ENCODE results near the gene SCAMP1.
"Not testable (repeated sequence)": the region's sequence is repeated elsewhere in the genome, so short reads cannot be mapped to it uniquely, and the experiment has no call there.

SCAMP1 gene

DNA sequence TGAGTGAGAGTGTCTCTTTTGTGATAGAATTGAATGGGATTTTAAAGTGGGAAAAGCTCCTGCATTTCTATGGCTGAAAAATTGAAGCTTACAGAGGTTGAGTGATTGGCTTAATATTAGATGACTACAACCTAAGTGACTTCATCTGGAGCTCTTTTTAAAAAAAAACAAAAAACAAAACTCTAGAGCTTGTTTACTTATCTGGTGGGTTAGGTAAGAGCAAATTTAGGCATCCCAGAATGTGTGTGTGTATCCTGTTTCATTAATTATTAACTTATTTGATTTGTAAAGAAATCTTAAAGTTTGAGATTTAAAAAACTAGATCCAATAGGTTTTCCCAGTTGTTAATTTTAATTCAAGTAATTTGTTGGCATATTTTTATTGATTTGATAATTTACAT is 60.1 kb downstream of the SCAMP1 start:
- H3K4me3 ChIP-seq: no peak overlapping the region
- H3K9me3 ChIP-seq (ENCODE audit: low read depth, low read length): no peaks in the 10 kb centered on the region
- DNase-seq (ENCODE audit: low read depth, low spot score): no peak
- TF ChIP-seq EZH2 (IDR thresholded peaks at IDR 0.05) (no peak), FOXP2 (optimal IDR thresholded peaks at IDR 0.05; ENCODE audit: control extremely low read depth, extremely low read length, insufficient read depth) (no peak), POLR2AphosphoS5 (IDR thresholded peaks at IDR 0.05; ENCODE audit: borderline replicate concordance, low read depth, low read length) (no peak)
- H3K9ac ChIP-seq (ENCODE audit: insufficient read length): no peak overlapping the region
- H3K36me3 ChIP-seq (ENCODE audit: insufficient read depth, low read length): peaks cover 4% of the 10 kb centered on the region; the same call in 1 of the 2 replicates
- H3K27ac ChIP-seq: no peak overlapping the region

DNA sequence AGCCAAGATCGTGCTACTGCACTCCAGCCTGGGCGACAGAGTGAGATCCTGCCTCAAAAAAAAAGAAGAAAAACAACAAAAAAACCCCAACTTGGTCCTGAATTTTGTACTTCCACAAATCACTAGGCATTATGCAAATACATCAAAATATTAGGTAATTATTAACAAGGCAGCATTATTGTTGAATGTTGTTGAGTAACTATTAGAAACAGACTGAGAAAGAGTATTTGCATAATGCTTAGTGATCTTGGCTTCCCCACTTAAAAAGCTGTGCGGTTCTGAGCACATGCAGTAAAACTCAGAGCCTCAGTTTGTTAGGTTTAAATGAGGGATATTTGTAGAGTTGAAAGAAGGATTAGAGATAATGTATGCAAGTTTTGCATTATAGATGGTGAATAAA is 64.2 kb downstream of the SCAMP1 start:
- H3K9ac ChIP-seq (ENCODE audit: insufficient read length): no peak overlapping the region
- H3K4me3 ChIP-seq: no peak overlapping the region
- DNase-seq (ENCODE audit: low read depth, low spot score): no peak
- peaks cover 11% of the 10 kb centered on the region for H3K36me3 ChIP-seq (ENCODE audit: insufficient read depth, low read length)
- no peaks in the 10 kb centered on the region for H3K9me3 ChIP-seq (ENCODE audit: low read depth, low read length)
- TF ChIP-seq EZH2 (IDR thresholded peaks at IDR 0.05): no peak
- TF ChIP-seq FOXP2 (optimal IDR thresholded peaks at IDR 0.05; ENCODE audit: control extremely low read depth, extremely low read length, insufficient read depth): no peak
- TF ChIP-seq POLR2AphosphoS5 (IDR thresholded peaks at IDR 0.05; ENCODE audit: borderline replicate concordance, low read depth, low read length): no peak
- H3K27ac ChIP-seq: no peak overlapping the region

DNA sequence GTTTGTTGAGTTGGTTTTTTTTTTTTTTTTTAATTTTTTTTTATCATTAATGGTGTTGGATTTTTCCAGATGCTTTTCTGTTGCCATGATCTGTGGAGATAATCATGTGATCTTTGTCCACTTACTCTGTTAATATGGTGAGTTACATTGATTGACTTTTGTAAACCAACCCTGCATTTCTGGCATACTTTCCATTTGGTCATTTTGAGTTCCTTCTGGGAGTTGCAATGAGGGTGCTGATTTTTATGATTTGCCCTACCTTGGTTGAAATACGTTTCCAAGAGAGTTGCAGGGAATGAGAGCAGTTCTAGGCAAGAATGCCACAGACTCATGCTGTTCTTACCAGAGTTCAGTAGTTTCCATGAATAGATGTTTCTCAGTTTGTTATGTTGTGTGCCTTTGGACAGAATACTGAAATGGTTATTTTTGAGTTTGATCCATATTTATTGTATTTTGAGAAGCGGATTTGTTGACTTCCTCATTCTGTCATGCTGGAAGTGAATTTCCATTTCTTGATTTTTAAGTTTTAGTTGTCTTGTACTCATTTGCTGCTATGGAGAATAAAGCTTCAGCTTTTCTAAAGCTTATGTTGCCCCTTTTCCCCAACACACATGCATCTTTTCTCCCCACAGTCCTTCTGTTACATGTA is 69.0 kb downstream of the SCAMP1 start:
- Histone ChIP-seq H3K27ac (no peak overlapping the region), H3K4me3 (no peak overlapping the region), H3K9me3 (ENCODE audit: low read depth, low read length) (peaks cover 2% of the 10 kb centered on the region; the same call in 1 of the 2 replicates), H3K36me3 (ENCODE audit: insufficient read depth, low read length) (peaks cover 17% of the 10 kb centered on the region; the same call in 1 of the 2 replicates), H3K9ac (ENCODE audit: insufficient read length) (no peak overlapping the region)
- TF ChIP-seq FOXP2 (optimal IDR thresholded peaks at IDR 0.05; ENCODE audit: control extremely low read depth, extremely low read length, insufficient read depth) (no peak), EZH2 (IDR thresholded peaks at IDR 0.05) (no peak), POLR2AphosphoS5 (IDR thresholded peaks at IDR 0.05; ENCODE audit: borderline replicate concordance, low read depth, low read length) (no peak)
- DNase-seq (ENCODE audit: low read depth, low spot score): no peak

DNA sequence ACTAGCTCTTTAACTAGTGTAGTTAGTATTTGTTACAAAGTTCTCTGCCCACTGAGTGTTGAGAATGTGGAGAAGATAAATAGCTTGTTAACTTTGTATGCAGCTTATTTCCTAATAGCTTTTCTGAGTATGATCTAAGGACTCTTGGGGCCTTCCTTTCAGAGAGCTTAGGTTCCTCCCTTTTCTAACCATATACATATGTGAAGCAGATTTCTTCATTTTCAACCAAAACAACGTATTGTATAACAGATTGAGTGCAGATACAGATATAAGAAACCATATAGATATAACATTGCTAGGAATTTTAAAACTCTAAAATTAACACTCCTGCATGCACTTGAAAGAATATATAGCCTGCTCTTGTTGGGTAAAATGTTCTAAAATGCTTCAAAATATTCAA is 70.4 kb downstream of the SCAMP1 start:
- Histone ChIP-seq H3K4me3 (no peak overlapping the region), H3K36me3 (ENCODE audit: insufficient read depth, low read length) (peaks cover 17% of the 10 kb centered on the region; the same call in 1 of the 2 replicates), H3K27ac (no peak overlapping the region), H3K9ac (ENCODE audit: insufficient read length) (no peak overlapping the region), H3K9me3 (ENCODE audit: low read depth, low read length) (peaks cover 2% of the 10 kb centered on the region; the same call in 1 of the 2 replicates)
- no peak for DNase-seq (ENCODE audit: low read depth, low spot score)
- no peak for TF ChIP-seq POLR2AphosphoS5 (IDR thresholded peaks at IDR 0.05; ENCODE audit: borderline replicate concordance, low read depth, low read length)
- TF ChIP-seq EZH2 (IDR thresholded peaks at IDR 0.05): no peak
- no peak for TF ChIP-seq FOXP2 (optimal IDR thresholded peaks at IDR 0.05; ENCODE audit: control extremely low read depth, extremely low read length, insufficient read depth)

DNA sequence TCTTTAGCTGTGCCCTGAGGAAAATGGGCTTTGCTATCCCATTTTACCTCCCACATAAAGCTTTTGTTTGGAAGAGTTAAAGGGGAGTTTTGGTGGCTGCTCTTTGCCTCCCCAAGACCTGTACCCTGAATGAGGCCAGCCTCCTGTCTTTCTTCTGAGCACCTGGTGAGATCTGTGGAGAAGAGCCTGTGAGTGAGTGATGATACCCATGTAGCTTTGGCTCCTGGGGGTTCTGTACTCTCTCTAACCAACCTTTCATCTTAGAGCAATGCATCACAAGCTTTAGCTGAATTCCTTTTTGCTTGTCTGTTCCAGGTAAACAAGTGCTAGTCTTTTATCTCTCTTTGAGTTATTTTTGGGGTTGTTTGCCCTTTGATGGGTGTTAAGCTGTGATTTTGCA is 73.6 kb downstream of the SCAMP1 start:
- Histone ChIP-seq H3K27ac (no peak overlapping the region), H3K9me3 (ENCODE audit: low read depth, low read length) (peaks cover 2% of the 10 kb centered on the region; the same call in 1 of the 2 replicates), H3K4me3 (no peak overlapping the region), H3K9ac (ENCODE audit: insufficient read length) (no peak overlapping the region), H3K36me3 (ENCODE audit: insufficient read depth, low read length) (peaks cover 9% of the 10 kb centered on the region; the same call in 1 of the 2 replicates)
- no peak for DNase-seq (ENCODE audit: low read depth, low spot score)
- no peak for TF ChIP-seq POLR2AphosphoS5 (IDR thresholded peaks at IDR 0.05; ENCODE audit: borderline replicate concordance, low read depth, low read length)
- no peak for TF ChIP-seq FOXP2 (optimal IDR thresholded peaks at IDR 0.05; ENCODE audit: control extremely low read depth, extremely low read length, insufficient read depth)
- TF ChIP-seq EZH2 (IDR thresholded peaks at IDR 0.05): no peak

DNA sequence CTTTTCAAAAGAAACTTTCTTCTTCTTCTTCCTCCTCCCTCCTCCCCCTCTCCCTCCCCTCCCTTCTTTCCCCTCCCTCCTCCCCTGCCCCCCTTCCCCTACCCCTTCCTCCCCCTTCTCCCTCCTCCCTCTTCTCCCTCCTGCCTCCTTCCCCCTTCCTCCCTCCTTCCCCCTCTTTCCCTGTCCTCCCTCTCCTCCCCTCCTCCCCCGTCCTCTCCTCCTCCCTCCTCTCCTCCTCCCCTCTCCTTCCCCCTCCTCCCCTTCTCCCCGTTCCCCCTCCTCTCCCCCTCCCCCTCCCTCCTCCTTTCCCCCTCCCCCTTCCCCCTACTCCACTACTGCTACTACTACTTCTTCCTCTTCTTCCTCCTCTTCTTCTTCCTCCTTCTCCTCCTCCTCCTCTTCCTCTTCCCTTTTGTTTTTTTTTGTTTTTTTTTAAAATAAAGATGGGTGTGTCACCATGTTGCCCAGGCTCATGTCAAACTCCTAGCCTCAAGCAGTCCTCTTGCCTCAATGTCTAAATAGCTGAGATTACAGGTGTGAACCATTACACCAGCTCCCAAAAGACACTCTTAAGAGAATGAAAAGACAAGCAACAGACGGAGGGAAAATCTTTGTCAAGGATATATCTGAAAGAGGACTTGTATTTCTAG is 87.5 kb downstream of the SCAMP1 start:
- DNase-seq (ENCODE audit: low read depth, low spot score): no peak
- Histone ChIP-seq H3K9ac (ENCODE audit: insufficient read length) (no peak overlapping the region), H3K4me3 (no peak overlapping the region), H3K9me3 (ENCODE audit: low read depth, low read length) (no peaks in the 10 kb centered on the region), H3K27ac (no peak overlapping the region), H3K36me3 (ENCODE audit: insufficient read depth, low read length) (no peaks in the 10 kb centered on the region)
- TF ChIP-seq EZH2 (IDR thresholded peaks at IDR 0.05) (no peak), FOXP2 (optimal IDR thresholded peaks at IDR 0.05; ENCODE audit: control extremely low read depth, extremely low read length, insufficient read depth) (no peak), POLR2AphosphoS5 (IDR thresholded peaks at IDR 0.05; ENCODE audit: borderline replicate concordance, low read depth, low read length) (no peak)

DNA sequence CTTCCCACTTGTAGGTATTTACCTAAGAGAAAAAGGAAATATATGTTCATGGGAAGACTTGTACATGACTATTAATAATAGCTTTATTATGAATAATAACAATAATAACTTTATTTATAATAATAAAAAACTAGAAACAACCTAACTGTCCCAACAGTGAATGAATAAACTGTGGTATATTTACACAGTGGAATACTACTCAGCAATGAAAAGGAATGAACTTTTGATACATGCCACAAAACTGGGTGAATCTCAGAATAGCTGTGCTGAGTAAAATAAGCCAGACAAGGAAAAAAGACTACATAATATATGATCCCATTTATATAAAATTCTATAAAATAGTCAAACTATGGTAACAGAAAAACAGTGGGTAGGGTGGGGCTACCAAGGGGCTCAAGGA is 88.7 kb downstream of the SCAMP1 start:
- Histone ChIP-seq H3K27ac (no peak overlapping the region), H3K4me3 (no peak overlapping the region), H3K9ac (ENCODE audit: insufficient read length) (no peak overlapping the region), H3K9me3 (ENCODE audit: low read depth, low read length) (no peaks in the 10 kb centered on the region), H3K36me3 (ENCODE audit: insufficient read depth, low read length) (no peaks in the 10 kb centered on the region)
- TF ChIP-seq POLR2AphosphoS5 (IDR thresholded peaks at IDR 0.05; ENCODE audit: borderline replicate concordance, low read depth, low read length) (no peak), EZH2 (IDR thresholded peaks at IDR 0.05) (no peak), FOXP2 (optimal IDR thresholded peaks at IDR 0.05; ENCODE audit: control extremely low read depth, extremely low read length, insufficient read depth) (no peak)
- no peak for DNase-seq (ENCODE audit: low read depth, low spot score)

DNA sequence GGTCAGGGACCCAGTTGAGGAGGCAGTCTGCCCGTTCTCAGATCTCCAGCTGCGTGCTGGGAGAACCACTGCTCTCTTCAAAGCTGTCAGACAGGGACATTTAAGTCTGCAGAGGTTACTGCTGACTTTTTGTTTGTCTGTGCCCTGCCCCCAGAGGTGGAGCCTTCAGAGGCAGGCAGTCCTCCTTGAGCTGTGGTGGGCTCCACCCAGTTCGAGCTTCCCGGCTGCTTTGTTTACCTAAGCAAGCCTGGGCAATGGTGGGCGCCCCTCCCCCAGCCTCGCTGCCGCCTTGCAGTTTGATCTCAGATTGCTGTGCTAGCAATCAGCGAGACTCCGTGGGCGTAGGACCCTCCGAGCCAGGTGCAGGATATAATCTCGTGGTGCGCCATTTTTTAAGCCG is 97.1 kb downstream of the SCAMP1 start:
- H3K4me3 ChIP-seq; DNase-seq (ENCODE audit: low read depth, low spot score); H3K9me3 ChIP-seq (ENCODE audit: low read depth, low read length); H3K27ac ChIP-seq; H3K9ac ChIP-seq (ENCODE audit: insufficient read length); H3K36me3 ChIP-seq (ENCODE audit: insufficient read depth, low read length): not testable (repeated sequence)
